Measurements from ENCODE around the gene LAMC3. TPM values are rescaled to one million over a fixed set of nuclear protein-coding genes. Genes with fewer than 3 reads are reported as not detected.

Gene LAMC3

GRCh38 chr9:131140550-131140949, 131.6 kb downstream of the LAMC3 start:
- peaks cover 74% of the 10 kb centered on the region for H3K36me3 ChIP-seq (ENCODE audit: insufficient read depth, low read length)
- H3K4me1 ChIP-seq (ENCODE audit: control insufficient read depth, insufficient read depth, low read length) = no peaks in the 10 kb centered on the region
- H3K4me3 ChIP-seq (ENCODE audit: low read length) = no peak overlapping the region
- no peaks in the 10 kb centered on the region for H3K9me3 ChIP-seq (replicated peaks; ENCODE audit: low read length)
- H3K27me3 ChIP-seq (ENCODE audit: control insufficient read depth, insufficient read depth, low read length) = no peaks in the 10 kb centered on the region
- H3K4me2 ChIP-seq (ENCODE audit: low read length) = no peak overlapping the region
- no peak overlapping the region for H3K9ac ChIP-seq (ENCODE audit: low read depth, low read length)

GRCh38 chr9:131142160-131142559, 133.2 kb downstream of the LAMC3 start:
- H3K36me3 ChIP-seq (ENCODE audit: insufficient read depth, low read length) = peaks cover 69% of the 10 kb centered on the region
- no peaks in the 10 kb centered on the region for H3K9me3 ChIP-seq (replicated peaks; ENCODE audit: low read length)
- H3K4me2 ChIP-seq (ENCODE audit: low read length) = no peak overlapping the region
- no peaks in the 10 kb centered on the region for H3K4me1 ChIP-seq (ENCODE audit: control insufficient read depth, insufficient read depth, low read length)
- H3K4me3 ChIP-seq (ENCODE audit: low read length) = no peak overlapping the region
- H3K9ac ChIP-seq (ENCODE audit: low read depth, low read length) = no peak overlapping the region
- no peaks in the 10 kb centered on the region for H3K27me3 ChIP-seq (ENCODE audit: control insufficient read depth, insufficient read depth, low read length)

Small RNA genes within 50 kb of the gene (small RNA-seq; reads per million reads assigned to genes)
- gene RF00322 = not detected
- not detected for gene RNU6-881P

Measured in skeletal muscle satellite cell (primary cell).